GM19324 (cell line): Measurements from ENCODE around the gene ZBED4.
"Not testable (repeated sequence)": the region's sequence is repeated elsewhere in the genome, so short reads cannot be mapped to it uniquely, and the experiment has no call there.

Source experiments
- ATAC-seq: cut with Tn5 transposase; IDR thresholded peaks from one replicate; pipeline ENCODE4 v1.9.1; 2021; ENCODE audit warnings: mild to moderate bottlenecking, moderate library complexity; ENCODE audit not compliant: unreplicated experiment, low FRiP score

The ZBED4 gene, protein sequence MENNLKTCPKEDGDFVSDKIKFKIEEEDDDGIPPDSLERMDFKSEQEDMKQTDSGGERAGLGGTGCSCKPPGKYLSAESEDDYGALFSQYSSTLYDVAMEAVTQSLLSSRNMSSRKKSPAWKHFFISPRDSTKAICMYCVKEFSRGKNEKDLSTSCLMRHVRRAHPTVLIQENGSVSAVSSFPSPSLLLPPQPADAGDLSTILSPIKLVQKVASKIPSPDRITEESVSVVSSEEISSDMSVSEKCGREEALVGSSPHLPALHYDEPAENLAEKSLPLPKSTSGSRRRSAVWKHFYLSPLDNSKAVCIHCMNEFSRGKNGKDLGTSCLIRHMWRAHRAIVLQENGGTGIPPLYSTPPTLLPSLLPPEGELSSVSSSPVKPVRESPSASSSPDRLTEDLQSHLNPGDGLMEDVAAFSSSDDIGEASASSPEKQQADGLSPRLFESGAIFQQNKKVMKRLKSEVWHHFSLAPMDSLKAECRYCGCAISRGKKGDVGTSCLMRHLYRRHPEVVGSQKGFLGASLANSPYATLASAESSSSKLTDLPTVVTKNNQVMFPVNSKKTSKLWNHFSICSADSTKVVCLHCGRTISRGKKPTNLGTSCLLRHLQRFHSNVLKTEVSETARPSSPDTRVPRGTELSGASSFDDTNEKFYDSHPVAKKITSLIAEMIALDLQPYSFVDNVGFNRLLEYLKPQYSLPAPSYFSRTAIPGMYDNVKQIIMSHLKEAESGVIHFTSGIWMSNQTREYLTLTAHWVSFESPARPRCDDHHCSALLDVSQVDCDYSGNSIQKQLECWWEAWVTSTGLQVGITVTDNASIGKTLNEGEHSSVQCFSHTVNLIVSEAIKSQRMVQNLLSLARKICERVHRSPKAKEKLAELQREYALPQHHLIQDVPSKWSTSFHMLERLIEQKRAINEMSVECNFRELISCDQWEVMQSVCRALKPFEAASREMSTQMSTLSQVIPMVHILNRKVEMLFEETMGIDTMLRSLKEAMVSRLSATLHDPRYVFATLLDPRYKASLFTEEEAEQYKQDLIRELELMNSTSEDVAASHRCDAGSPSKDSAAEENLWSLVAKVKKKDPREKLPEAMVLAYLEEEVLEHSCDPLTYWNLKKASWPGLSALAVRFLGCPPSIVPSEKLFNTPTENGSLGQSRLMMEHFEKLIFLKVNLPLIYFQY

GRCh38 chr22:49852898-49853894 lies at the start of gene ZBED4:
Gene ZBED4, plus strand, starts transcription at chr22:49853844. Its CDS starts 29,819 bp downstream, at chr22:49883663.
- peak; percentile 86 for ATAC-seq

GRCh38 chr22:49807129-49807528 lies 46.5 kb upstream of the ZBED4 start:
- ATAC-seq = no peak

DNA sequence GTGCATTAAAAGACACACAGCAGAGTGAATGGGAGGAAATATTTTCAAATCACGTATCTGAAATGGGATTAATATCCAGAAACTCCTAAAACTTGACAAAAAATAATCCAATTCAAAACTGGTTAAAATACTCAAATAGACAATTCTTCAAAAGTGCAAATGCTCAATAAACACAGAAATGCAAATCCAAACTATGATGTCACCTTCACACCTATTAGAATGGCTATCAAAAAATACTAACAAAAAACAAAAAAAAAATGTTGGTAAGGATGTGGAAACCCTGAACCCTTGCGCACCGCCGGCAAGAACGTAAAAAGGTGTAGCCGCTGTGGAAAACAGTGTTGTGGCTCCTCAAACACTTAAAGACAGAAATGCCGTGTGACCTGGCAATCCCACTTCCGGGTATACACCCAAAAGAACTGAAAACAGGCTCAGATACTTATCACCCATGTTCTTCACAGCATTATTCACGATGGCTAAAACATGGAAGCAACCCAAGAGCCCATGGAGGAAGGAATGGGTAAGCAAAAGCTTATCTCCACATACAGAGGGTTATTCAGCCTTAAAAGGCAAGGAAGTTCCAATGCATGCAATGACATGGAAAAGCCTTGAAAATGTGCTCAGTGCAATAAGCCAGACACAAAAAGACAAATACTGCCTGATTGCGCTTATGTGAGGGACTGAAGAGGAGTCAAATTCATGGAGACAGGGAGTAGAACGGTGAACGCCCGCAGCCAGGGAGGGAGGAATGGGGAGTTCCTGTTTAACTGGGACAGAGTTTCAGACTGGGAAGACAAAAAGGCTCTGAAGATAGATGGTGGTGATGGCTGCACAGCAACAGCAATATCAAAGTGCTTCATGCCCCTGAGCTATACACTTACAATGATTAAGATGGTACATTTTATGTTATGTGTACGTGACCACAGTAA lies 45.6 kb upstream of the ZBED4 start:
- no peak for ATAC-seq

DNA sequence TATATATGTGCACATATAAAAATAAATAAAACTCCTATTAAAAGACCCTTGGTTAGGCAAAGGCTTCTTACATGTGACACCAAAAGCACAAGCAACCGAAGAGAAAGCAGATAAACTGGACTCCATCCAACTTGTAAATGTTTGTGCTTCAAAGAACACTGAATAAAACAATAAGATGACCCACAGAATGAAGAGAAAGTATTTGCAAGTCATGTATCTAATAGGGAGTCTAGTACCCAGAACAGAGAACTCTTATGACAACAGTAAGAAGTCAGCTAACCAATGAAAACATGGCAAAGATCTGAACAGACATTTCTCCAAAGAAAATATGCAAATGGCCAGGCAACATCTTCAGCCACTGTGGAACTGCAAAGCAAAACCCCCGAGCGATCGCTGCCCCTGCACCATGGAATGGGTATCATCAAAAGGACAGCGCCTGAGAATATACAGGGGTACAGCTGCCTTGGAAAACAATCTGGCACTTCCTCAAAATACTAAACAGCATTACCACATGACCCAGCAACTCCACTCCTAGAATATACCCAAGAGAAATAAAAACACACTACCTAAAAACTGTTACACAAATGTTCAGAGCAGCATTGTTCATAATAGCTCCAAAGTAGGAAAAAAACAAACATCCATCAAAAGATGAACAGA lies 43.2 kb upstream of the ZBED4 start:
- no peak for ATAC-seq

- ATAC-seq = no peak
These were observed 42.4 kb upstream of the ZBED4 start for GRCh38 chr22:49811020-49811791.

- ATAC-seq = no peak
These were observed 40.8 kb upstream of the ZBED4 start for GRCh38 chr22:49812838-49813237.

DNA sequence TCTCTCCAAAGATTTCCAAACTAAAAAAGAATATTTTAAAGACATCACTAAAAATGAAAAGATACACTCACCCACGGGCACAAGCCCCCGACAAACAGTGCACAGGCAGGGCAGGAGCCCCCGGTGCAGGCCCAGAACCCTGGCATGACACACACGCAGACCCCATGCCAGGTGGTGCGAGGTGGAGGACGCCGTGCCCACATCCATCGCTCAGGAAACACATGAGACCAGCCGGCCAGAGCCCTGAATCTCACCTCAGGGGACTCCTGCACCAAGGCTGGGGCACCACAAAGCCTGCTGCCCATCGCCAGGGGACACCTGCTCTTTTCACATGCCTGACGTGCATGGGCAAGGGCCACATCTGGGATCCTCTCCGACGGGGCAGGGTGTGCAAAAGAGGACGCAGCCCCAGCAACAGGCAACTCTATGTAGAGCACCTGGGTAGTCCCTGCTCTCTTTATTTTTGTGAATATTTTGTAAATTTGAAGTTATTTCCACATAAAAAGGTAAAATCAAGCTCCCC lies 39.4 kb upstream of the ZBED4 start:
- ATAC-seq = no peak

DNA sequence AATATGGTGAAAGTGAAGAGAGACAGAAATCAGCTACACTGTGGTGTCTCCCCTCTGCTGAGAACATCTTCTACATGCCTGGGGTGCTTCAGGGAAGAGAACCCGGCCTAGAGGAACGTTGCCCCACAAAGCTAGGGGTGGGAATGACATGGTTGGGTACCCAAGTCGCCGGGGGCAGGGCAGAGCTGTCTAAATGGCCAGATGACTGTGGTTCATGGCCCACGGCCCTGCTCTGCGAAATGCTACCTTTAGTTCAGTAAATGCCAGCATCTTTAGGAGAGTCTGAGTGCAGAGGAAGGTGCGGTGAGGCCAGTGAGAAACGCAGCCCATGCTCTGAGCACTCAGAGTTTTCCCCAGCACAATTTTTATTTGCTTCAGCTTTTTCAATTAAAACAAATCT lies 38.8 kb upstream of the ZBED4 start:
- ATAC-seq = no peak

DNA sequence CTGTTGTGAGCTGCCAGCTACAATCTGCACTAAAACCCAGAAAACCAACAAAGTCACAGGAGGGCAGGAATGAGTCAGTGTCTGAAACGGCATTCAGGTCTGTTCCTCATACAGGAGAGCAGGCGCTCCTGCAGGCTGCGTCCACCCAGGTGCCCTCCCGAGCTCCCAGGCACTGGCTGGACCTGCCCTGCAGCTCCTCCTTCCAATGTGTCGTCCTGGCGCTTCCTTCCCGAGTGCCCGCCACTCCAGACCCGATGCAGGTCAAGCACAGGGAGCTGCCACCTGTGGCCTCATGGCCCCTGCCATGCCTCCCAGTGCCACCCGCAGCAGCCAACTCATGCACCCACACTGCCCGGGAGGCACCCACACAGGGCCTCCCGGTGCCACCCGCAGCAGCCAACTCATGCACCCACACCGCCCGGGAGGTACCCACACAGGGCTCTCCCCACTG lies 38.0 kb upstream of the ZBED4 start:
- ATAC-seq = no peak

DNA sequence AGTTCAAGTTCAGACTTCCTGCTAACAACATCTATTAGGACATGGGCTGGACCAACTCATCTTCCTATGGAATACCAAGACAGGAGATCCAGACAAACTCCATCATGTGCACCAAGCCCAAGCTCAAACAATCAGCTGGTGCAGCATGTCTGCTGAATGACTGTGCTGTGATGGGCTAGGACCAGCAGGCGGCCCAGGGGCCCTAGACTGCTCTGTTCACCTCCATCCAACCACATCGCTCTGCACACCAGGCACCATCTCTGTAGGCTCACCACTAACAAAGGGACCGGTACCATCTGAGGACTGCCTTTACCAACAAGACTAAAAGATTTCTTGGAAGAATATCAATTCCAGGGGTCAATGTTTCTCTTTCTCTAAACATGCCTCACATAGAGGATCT lies 36.3 kb upstream of the ZBED4 start:
- no peak for ATAC-seq

DNA sequence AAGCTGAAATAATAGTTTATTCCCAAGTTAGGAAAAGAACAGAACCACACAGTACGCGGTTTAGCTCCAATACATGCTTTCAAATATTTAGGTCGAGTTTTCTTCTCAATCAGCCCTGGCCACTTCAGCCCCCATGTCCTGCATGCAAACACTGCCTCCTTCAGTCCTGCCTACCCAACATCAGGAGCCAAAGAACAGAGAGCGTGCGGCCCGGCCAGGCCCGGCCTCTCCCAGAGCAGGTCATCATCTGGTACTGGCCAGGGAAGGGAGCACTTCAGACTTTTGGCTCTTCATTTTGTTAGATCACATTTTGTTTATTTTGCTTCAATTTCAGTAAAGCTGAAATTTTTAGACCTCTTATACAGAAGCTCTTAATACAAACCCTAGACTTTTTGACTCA lies 32.7 kb upstream of the ZBED4 start:
- ATAC-seq = no peak

GRCh38 chr22:49821741-49822140 lies 31.9 kb upstream of the ZBED4 start:
- not testable (repeated sequence) for ATAC-seq

DNA sequence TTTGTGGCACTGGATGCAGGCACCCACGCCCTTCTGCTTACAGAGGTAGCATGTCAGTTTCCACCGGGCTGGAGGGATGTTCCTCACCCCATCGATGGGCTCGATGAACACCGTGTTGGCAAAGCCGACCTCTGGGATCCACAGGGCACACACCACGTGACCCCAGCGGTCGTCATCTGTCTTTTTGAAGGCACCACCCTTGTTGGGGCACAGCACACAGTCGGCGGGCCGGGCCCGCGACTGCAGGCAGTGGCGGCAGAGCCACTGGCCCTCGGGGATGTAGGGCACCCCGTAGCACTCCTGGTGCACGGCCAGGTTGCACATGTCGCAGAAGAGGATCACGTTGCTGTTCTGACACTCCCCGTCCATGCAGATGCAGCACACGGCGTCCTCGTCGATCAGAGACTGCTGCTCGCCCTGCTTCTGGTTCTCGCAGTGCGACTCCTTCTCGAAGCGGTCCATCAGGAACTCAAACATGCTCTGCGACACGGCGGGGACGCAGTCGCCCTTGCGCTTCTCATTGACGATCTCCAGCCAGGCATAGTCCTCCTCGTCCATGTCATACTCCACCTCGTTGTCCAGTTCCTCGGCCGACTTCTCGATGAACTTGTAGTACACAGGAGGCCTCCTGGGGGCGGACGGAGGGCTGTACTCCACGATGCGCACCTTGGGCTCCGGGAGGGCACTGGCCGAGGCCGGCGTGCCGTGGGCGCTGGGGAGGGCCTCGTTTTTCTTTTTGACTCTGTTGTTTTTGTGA lies 30.2 kb upstream of the ZBED4 start:
- no peak for ATAC-seq

- no peak for ATAC-seq
These were observed 29.3 kb upstream of the ZBED4 start for GRCh38 chr22:49824185-49824925.

DNA sequence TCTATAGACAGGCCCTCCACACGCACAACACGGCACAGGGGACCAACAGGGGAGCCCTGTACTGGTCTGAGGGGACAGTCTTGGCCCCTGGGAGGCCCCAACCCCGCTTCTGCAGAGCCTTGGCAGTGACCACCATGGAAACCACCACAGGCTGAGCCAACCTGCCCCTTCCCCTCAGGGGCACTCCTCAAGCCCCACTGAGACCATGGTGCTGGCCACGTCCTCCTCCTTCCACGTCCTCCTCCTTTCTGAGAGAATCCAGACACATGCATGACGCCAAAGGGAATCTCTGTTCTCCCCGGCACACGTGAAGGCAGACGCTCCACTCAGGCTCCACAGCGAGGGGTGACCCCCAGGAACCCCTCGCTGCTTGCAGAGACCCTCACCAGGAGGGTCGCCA lies 28.7 kb upstream of the ZBED4 start:
- no peak for ATAC-seq

DNA sequence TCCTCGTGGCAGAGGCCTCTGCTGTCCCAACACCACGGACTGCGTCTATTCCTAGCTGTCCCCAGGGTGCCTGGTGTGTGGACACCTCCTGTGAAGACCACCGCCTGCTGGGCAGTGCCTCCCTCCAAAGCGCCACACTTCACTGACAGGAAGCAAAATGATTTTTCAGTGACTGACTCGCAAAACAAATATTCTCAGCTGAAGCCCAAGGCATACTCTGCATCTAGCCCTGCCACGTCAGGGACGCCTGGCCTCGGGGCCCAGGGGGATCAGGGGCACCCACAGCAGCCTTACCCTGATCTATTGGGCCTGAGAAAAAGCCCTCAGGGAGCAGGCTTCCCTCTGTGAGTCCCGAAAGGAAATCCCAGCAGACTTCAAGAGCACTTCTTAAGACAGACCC lies 28.2 kb upstream of the ZBED4 start:
- no peak for ATAC-seq
